ENCODE data around the gene TMPRSS4. TPM values are rescaled to one million over a fixed set of nuclear protein-coding genes. Genes with fewer than 3 reads are reported as not detected.

TMPRSS4 gene
- total RNA-seq, 1 donor from 2014 or later = not detected

DNA sequence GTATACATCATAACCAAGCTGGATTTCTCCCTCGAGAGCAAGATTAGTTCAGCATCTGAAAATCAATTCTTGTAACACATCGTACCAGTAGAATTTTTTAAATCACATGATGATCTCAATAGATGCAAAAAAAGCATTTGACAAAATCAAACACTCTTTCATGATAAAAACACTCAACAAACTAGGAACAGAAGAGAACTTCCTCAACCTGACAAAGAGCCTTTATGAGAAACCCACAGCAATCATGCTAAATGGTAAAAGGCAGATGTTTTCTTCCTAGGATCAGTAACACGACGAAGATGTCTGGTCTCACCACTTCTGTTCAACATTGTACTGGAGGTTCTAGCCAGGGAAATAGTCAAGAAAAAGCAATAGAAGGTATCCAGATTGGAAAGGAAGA lies 34.1 kb upstream of the TMPRSS4 start:
- H3K27me3 Mint-ChIP-seq (ENCODE audit: unreplicated experiment) = peaks cover 2% of the 10 kb centered on the region
- H3K4me1 Mint-ChIP-seq (ENCODE audit: low read depth, unreplicated experiment) = no peaks in the 10 kb centered on the region
- H3K4me3 Mint-ChIP-seq (ENCODE audit: unreplicated experiment) = no peak overlapping the region
- H3K36me3 Mint-ChIP-seq (ENCODE audit: unreplicated experiment) = no peaks in the 10 kb centered on the region
- DNase-seq = no peak
- H3K9me3 Mint-ChIP-seq (ENCODE audit: unreplicated experiment) = no peaks in the 10 kb centered on the region
- H3K27ac Mint-ChIP-seq (ENCODE audit: unreplicated experiment) = no peak overlapping the region
- TF ChIP-seq, protein P1, sequence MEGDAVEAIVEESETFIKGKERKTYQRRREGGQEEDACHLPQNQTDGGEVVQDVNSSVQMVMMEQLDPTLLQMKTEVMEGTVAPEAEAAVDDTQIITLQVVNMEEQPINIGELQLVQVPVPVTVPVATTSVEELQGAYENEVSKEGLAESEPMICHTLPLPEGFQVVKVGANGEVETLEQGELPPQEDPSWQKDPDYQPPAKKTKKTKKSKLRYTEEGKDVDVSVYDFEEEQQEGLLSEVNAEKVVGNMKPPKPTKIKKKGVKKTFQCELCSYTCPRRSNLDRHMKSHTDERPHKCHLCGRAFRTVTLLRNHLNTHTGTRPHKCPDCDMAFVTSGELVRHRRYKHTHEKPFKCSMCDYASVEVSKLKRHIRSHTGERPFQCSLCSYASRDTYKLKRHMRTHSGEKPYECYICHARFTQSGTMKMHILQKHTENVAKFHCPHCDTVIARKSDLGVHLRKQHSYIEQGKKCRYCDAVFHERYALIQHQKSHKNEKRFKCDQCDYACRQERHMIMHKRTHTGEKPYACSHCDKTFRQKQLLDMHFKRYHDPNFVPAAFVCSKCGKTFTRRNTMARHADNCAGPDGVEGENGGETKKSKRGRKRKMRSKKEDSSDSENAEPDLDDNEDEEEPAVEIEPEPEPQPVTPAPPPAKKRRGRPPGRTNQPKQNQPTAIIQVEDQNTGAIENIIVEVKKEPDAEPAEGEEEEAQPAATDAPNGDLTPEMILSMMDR (IDR thresholded peaks at IDR 0.05; ENCODE audit: partially characterized antibody, unreplicated experiment) = no peak

DNA sequence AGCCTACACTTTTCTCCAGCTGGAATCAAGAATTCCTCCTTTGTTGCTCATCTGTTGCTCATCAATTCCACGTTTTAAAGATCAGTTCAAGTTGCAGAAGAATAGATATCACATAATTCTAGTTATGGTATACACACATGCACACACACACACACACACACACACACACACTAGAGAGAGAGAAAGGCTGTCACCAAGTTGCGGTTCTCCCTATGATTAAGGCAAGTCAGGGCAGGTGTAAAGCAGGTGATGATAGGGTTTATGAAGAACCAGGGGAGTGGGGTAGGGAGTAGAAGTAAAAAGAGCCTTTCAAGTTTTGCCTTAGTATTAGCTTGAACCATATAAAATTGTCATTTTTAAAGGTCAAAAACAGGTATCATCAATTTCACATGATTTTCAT lies 31.7 kb upstream of the TMPRSS4 start:
- Mint-ChIP-seq H3K27ac (ENCODE audit: unreplicated experiment) (no peak overlapping the region), H3K4me1 (ENCODE audit: low read depth, unreplicated experiment) (no peaks in the 10 kb centered on the region), H3K27me3 (ENCODE audit: unreplicated experiment) (peaks cover 2% of the 10 kb centered on the region), H3K36me3 (ENCODE audit: unreplicated experiment) (no peaks in the 10 kb centered on the region), H3K9me3 (ENCODE audit: unreplicated experiment) (no peaks in the 10 kb centered on the region), H3K4me3 (ENCODE audit: unreplicated experiment) (no peak overlapping the region)
- DNase-seq = no peak
- TF ChIP-seq, protein P1 (IDR thresholded peaks at IDR 0.05; ENCODE audit: partially characterized antibody, unreplicated experiment) = no peak

GRCh38 chr11:118046051-118046963 lies 30.6 kb upstream of the TMPRSS4 start:
- Mint-ChIP-seq H3K27ac (ENCODE audit: unreplicated experiment) (no peak overlapping the region), H3K9me3 (ENCODE audit: unreplicated experiment) (no peaks in the 10 kb centered on the region), H3K36me3 (ENCODE audit: unreplicated experiment) (no peaks in the 10 kb centered on the region), H3K4me3 (ENCODE audit: unreplicated experiment) (no peak overlapping the region), H3K4me1 (ENCODE audit: low read depth, unreplicated experiment) (no peaks in the 10 kb centered on the region), H3K27me3 (ENCODE audit: unreplicated experiment) (peaks cover 2% of the 10 kb centered on the region)
- no peak for DNase-seq
- TF ChIP-seq, protein P1 (IDR thresholded peaks at IDR 0.05; ENCODE audit: partially characterized antibody, unreplicated experiment) = no peak

DNA sequence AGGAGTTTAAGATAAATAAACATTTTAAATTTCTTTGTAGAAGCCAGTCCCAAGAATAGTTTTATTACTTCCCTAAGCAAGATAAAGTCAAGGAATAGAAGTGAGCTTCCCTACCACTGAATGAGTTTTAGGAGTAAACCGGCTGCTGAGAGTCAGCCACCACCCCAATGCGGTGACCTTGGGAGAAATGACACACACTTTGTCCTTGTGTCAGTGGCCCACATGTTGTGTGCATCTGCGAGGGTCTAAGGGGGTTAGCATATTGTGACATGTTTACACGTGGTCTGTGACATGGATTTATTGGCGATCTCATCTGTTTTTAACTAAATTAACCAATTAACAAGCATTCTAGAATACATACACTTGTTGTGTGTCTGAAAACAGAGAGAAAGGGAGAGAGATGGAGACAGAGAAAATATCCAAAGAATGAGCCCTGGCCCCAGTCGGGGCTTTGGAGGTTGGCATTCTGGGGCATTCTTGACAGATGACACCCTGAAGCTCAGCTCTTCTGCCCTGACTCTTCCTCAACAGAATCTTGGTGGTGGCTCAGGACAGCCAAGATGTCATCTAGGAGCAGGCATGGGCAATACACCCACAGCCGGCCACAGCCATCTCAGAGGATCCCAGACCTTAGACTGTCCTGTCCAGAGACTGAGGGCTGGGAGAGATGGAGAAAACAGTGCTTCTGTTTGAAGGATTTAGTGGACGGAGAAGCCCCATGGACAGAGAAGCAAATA lies 29.7 kb upstream of the TMPRSS4 start:
- Mint-ChIP-seq H3K4me3 (ENCODE audit: unreplicated experiment) (no peak overlapping the region), H3K9me3 (ENCODE audit: unreplicated experiment) (no peaks in the 10 kb centered on the region), H3K27ac (ENCODE audit: unreplicated experiment) (no peak overlapping the region), H3K27me3 (ENCODE audit: unreplicated experiment) (peaks cover 2% of the 10 kb centered on the region), H3K4me1 (ENCODE audit: low read depth, unreplicated experiment) (no peaks in the 10 kb centered on the region), H3K36me3 (ENCODE audit: unreplicated experiment) (no peaks in the 10 kb centered on the region)
- DNase-seq = no peak
- TF ChIP-seq, protein P1 (IDR thresholded peaks at IDR 0.05; ENCODE audit: partially characterized antibody, unreplicated experiment) = no peak

GRCh38 chr11:118047749-118048148 lies 29.1 kb upstream of the TMPRSS4 start:
- Mint-ChIP-seq H3K4me1 (ENCODE audit: low read depth, unreplicated experiment) (no peaks in the 10 kb centered on the region), H3K27ac (ENCODE audit: unreplicated experiment) (no peak overlapping the region), H3K27me3 (ENCODE audit: unreplicated experiment) (peaks cover 4% of the 10 kb centered on the region), H3K9me3 (ENCODE audit: unreplicated experiment) (no peaks in the 10 kb centered on the region), H3K36me3 (ENCODE audit: unreplicated experiment) (no peaks in the 10 kb centered on the region), H3K4me3 (ENCODE audit: unreplicated experiment) (no peak overlapping the region)
- TF ChIP-seq, protein P1 (IDR thresholded peaks at IDR 0.05; ENCODE audit: partially characterized antibody, unreplicated experiment) = no peak
- no peak for DNase-seq
